GM12891 (cell line): ENCODE data around the gene PREX1.

Source experiments
- DNase-seq: peaks from one replicate; pipeline ENCODE4 v3.0.0; 2011; ENCODE audit warnings: low spot score; ENCODE audit not compliant: insufficient read length
- FAIRE-seq: peaks from 2 replicates; lab custom pipeline; 2011; peaks lifted over from hg19 to GRCh38; lab: Jason Lieb, UNC
- PAX5 ChIP-seq: IDR thresholded peaks from 2 replicates; pipeline ENCODE4 v1.6.1; 2011; ENCODE audit warnings: low read length, moderate library complexity, mild to moderate bottlenecking; ENCODE audit not compliant: insufficient read depth, severe bottlenecking
- POLR2A ChIP-seq: IDR thresholded peaks from 2 replicates; pipeline ENCODE4 v1.6.1; 2011; ENCODE audit warnings: low read depth, low read length, control low read depth
- POLR2AphosphoS5 ChIP-seq: IDR thresholded peaks from 2 replicates; pipeline ENCODE4 v1.6.1; 2011; ENCODE audit warnings: low read depth, low read length, control low read depth
- POU2F2 ChIP-seq: IDR thresholded peaks from 2 replicates; pipeline ENCODE4 v1.6.1; 2011; ENCODE audit warnings: low read depth, mild to moderate bottlenecking, control low read depth, low read length, moderate library complexity
- SPI1 ChIP-seq: IDR thresholded peaks from 2 replicates; pipeline ENCODE4 v1.6.1; 2011; ENCODE audit warnings: low read depth, low read length, control low read depth
- TAF1 ChIP-seq: IDR thresholded peaks from 2 replicates; pipeline ENCODE4 v1.6.1; 2011; ENCODE audit warnings: low read depth, low read length, control low read depth

Gene PREX1

GRCh38 chr20:48839154-48839917 lies 11.5 kb upstream of the PREX1 start:
- peak; percentile 85 for FAIRE-seq
- no peak for DNase-seq

GRCh38 chr20:48837014-48837413 lies 9.2 kb upstream of the PREX1 start:
- DNase-seq, result no peak
- TF ChIP-seq PAX5 (no peak), POLR2AphosphoS5 (no peak), SPI1 (no peak), TAF1 (no peak), POU2F2 (no peak), POLR2A (no peak)
- no peak for FAIRE-seq

More at GRCh38 chr20:48839154-48839917, 11.5 kb upstream of the PREX1 start:
- TF ChIP-seq SPI1, result peak; percentile 65
- TF ChIP-seq POU2F2, result no peak
- no peak for TF ChIP-seq PAX5

- DNase-seq (no peak), FAIRE-seq (no peak)
Measured at GRCh38 chr20:48835390-48835789, 7.6 kb upstream of the PREX1 start.

GRCh38 chr20:48834278-48834677 lies 6.5 kb upstream of the PREX1 start:
- TF ChIP-seq POU2F2 (no peak), PAX5 (no peak), SPI1 (no peak), TAF1 (no peak), POLR2A (no peak), POLR2AphosphoS5 (no peak)
- no peak for FAIRE-seq
- no peak for DNase-seq

More at GRCh38 chr20:48835390-48835789, 7.6 kb upstream of the PREX1 start:
- TF ChIP-seq POU2F2 (no peak), PAX5 (no peak), POLR2A (no peak), SPI1 (no peak), POLR2AphosphoS5 (no peak), TAF1 (no peak)

GRCh38 chr20:48832405-48832730 lies 4.6 kb upstream of the PREX1 start:
- TF ChIP-seq PAX5 (no peak), POLR2A (no peak), SPI1 (peak; percentile 78)
- FAIRE-seq, result no peak
- no peak for DNase-seq

GRCh38 chr20:48831718-48832404 lies 4.1 kb upstream of the PREX1 start:
- FAIRE-seq, result no peak
- DNase-seq, result no peak
- TF ChIP-seq POLR2A (no peak), TAF1 (no peak), POU2F2 (no peak), POLR2AphosphoS5 (no peak), PAX5 (no peak), SPI1 (no peak)

GRCh38 chr20:48830826-48831318 lies 3.1 kb upstream of the PREX1 start:
- DNase-seq, result no peak
- no peak for FAIRE-seq
- no peak for TF ChIP-seq TAF1
- TF ChIP-seq POU2F2, result no peak
- no peak for TF ChIP-seq POLR2AphosphoS5
- TF ChIP-seq SPI1, result no peak
- TF ChIP-seq POLR2A, result no peak
- TF ChIP-seq PAX5, result no peak

- FAIRE-seq, result no peak
- TF ChIP-seq POLR2A, result no peak
- no peak for TF ChIP-seq POLR2AphosphoS5
- no peak for TF ChIP-seq POU2F2
- TF ChIP-seq SPI1, result no peak
- no peak for TF ChIP-seq PAX5
- no peak for TF ChIP-seq TAF1
Measured at GRCh38 chr20:48829940-48830339, 2.1 kb upstream of the PREX1 start.

GRCh38 chr20:48828734-48829460 lies 1.1 kb upstream of the PREX1 start:
- FAIRE-seq (no peak), DNase-seq (no peak)
- TF ChIP-seq SPI1 (no peak), POLR2A (no peak), POLR2AphosphoS5 (no peak), TAF1 (no peak), PAX5 (no peak), POU2F2 (no peak)

More at GRCh38 chr20:48829940-48830339, 2.1 kb upstream of the PREX1 start:
- no peak for DNase-seq
